Measurements from ENCODE around the gene UFM1.

- no peak for TF ChIP-seq POLR2A (IDR thresholded peaks at IDR 0.05)
- TF ChIP-seq, protein P1, sequence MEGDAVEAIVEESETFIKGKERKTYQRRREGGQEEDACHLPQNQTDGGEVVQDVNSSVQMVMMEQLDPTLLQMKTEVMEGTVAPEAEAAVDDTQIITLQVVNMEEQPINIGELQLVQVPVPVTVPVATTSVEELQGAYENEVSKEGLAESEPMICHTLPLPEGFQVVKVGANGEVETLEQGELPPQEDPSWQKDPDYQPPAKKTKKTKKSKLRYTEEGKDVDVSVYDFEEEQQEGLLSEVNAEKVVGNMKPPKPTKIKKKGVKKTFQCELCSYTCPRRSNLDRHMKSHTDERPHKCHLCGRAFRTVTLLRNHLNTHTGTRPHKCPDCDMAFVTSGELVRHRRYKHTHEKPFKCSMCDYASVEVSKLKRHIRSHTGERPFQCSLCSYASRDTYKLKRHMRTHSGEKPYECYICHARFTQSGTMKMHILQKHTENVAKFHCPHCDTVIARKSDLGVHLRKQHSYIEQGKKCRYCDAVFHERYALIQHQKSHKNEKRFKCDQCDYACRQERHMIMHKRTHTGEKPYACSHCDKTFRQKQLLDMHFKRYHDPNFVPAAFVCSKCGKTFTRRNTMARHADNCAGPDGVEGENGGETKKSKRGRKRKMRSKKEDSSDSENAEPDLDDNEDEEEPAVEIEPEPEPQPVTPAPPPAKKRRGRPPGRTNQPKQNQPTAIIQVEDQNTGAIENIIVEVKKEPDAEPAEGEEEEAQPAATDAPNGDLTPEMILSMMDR (IDR thresholded peaks at IDR 0.05), result no peak
Observed at GRCh38 chr13:38309397-38309796, 40.3 kb upstream of the UFM1 start.

Data from adrenal gland (tissue), 5 donors.